GM12873 (cell line): ENCODE results near the gene CEMIP.

Experiments used
- TF ChIP-seq, protein P1 (sequence below): IDR thresholded peaks from 2 replicates; pipeline ENCODE4 v1.5.1; 2012; ENCODE audit warnings: low read depth, mild to moderate bottlenecking, moderate library complexity, low read length, control low read depth; ENCODE audit not compliant: insufficient read depth; ENCODE audit errors: missing control alignments

The CEMIP gene

DNA sequence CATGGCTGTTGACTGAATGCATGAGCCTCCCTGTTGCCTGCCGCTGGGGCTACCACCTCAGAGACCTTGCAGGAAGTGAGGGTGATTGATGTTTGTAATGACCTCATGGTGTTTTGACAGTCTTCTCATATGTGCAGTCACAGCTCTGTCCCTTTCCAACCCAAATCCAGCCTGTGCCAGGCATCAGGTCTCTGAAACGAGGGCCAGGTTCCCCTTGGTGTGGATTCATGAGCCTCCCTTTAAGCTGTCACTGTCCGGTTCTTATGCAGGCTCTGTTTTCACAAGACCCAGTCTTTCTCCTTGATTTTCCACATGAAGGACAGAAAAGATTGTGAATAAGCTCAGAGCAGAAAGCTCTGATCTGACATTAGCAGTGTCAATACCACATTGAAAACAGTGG is 43.1 kb downstream of the CEMIP start:
- TF ChIP-seq, protein P1, sequence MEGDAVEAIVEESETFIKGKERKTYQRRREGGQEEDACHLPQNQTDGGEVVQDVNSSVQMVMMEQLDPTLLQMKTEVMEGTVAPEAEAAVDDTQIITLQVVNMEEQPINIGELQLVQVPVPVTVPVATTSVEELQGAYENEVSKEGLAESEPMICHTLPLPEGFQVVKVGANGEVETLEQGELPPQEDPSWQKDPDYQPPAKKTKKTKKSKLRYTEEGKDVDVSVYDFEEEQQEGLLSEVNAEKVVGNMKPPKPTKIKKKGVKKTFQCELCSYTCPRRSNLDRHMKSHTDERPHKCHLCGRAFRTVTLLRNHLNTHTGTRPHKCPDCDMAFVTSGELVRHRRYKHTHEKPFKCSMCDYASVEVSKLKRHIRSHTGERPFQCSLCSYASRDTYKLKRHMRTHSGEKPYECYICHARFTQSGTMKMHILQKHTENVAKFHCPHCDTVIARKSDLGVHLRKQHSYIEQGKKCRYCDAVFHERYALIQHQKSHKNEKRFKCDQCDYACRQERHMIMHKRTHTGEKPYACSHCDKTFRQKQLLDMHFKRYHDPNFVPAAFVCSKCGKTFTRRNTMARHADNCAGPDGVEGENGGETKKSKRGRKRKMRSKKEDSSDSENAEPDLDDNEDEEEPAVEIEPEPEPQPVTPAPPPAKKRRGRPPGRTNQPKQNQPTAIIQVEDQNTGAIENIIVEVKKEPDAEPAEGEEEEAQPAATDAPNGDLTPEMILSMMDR, result no peak

DNA sequence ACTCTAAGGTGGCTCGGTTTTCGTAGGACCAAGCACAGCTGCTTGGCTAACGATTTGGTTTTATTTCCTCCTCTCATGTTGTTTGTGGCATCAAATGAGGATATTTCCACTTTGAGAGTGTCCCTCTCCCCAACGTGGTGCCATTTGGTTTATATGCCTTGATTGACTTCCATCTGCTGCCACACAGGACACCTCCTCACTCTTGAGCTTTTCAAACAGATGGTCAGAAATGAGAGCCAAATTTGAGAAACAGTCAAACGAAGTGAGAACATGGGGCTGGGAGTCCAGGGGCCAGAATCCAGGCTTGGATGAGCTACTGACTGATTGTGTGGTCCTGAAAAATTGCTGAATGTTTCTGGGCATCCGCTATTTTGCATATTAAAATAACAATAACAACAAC is 43.5 kb downstream of the CEMIP start:
- TF ChIP-seq, protein P1, result no peak

DNA sequence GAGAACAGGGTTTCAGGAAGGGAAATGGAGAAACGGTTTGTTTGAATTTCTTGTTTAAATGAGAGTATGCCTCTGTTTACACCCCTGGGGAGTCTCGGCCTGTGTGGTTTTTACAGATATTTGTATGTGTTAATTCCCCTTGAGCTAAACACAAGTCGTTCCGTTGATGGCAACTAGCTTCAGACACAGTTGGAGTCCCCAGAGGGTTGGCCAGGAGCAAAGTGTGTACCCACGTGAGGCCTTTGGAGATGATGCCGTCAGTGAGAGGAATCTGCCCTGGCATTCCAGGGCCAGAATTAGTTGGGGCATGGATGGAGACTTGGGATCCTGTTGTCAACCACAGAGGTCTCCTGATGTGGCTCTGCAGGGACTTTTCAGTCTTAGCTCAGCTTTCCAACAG is 44.0 kb downstream of the CEMIP start:
- TF ChIP-seq, protein P1, result no peak

- TF ChIP-seq, protein P1, result no peak
These were observed 44.8 kb downstream of the CEMIP start for GRCh38 chr15:80823995-80824394.

DNA sequence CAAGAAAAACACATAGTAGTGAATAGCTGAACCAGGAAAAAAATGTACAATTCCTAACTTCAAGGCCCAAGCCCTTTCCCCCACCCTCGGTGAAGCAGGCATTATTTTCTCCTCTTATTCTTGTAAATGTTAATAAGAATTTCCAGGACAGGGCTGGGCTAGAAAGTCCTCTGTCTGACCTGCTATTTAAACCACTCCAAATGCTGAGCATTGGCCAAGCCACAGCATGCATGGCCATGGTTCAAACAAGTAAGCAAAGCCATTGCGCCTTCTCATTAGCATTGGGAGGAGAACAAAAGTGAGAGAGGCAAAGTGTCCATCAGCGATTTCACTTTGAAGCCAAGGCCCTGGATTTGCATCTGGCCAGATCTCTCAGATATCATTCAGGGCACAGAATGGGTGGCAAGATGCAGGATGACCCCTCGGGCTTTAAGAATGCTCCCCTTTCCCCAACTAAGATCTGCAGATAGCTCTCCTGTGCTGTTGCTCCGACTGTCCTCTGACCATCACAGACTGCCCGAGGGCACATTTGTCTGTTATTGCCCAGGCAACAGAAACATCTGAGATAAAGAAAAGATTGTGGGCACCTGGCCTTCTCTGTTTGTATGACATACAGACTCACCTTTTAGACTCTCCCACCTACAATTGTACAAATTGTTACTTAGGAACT is 46.3 kb downstream of the CEMIP start:
- TF ChIP-seq, protein P1, result no peak

DNA sequence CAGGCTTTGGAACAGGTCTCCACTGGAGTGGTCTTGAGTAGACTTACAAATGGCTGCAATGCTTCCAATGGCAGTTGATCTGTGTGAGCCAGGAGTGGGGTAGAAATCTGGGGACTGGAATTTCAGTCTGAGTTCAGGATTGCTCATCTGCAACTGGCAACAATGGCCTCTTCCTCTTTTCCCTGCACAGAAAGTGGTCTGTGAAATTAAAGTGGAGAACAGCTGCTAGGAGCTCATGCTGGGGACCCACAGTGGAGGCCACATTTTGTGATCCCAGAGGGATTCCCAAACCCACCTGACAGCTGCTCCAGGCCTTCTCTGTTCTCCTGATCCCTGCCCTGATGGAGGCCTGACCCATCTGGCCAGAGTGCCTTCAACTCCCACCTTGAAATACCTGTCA is 49.6 kb downstream of the CEMIP start:
- TF ChIP-seq, protein P1, result no peak

DNA sequence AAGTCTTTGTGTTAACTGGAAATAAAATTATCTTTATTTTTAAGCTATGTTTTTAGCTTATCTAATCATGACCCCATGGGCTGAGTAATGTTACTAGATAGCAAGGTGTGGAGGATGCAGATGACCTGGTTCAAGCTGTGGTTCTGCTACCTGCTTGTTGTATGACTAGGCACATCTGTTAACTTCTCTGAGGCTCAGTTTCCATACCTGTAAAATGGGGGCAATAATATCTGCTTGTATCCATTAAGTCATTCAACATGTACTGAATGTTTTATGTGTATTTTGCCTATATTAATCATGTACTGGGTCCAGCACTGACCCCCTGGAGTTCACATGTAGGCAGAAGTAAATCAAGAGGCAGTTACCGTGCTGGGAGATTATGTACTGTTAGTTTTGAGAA is 51.5 kb downstream of the CEMIP start:
- TF ChIP-seq, protein P1, result no peak

DNA sequence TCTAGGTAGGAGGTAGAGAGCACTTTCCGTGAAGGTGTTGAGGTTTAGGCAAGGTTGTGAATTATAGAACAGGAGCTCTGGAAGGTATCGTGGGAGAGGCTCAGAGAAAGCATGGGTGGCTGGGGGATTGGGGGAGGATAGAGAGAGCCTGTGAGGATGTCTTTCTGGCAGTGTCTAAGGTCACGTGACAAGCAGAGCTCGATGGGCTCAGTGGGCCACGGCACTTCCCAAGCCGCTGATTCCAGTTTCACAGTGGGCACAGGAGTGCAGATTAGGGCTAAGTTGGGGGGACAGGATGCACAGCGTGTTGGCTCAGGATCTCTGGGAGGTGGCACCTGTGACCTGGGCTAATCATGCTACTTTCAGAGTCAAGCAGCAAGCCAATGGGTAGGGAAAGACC is 52.0 kb downstream of the CEMIP start:
- TF ChIP-seq, protein P1, result no peak
